SU-DHL-6 (cell line): Measurements from ENCODE around the gene OSCP1.

Experiments
- H2AFZ ChIP-seq: fragments of 200-600 bp; sonication (generic); 2 replicates; pipeline ENCODE4 v1.6.1; 2014; ENCODE audit warnings: low read depth, mild to moderate bottlenecking, moderate library complexity, mixed read lengths, antibody characterized with exemption, low read length; ENCODE audit not compliant: severe bottlenecking
- H3F3A ChIP-seq: fragments of 200-600 bp; shearing (Covaris generic); 2 replicates; pipeline ENCODE4 v1.6.0; 2016; ENCODE audit warnings: antibody characterized with exemption, mild to moderate bottlenecking; ENCODE audit not compliant: insufficient read depth
- H3K27ac ChIP-seq: fragments of 200-600 bp; sonication (generic); 2 replicates; pipeline ENCODE4 v1.5.1; 2016; ENCODE audit warnings: low read depth, mild to moderate bottlenecking, low read length, moderate library complexity, mixed read lengths
- H3K27me3 ChIP-seq: fragments of 200-600 bp; sonication (generic), shearing (Covaris generic); 2 replicates; pipeline ENCODE4 v1.6.0; 2014; ENCODE audit warnings: mild to moderate bottlenecking, low read length
- H3K36me3 ChIP-seq: fragments of 200-600 bp; sonication (generic); 2 replicates; pipeline ENCODE4 v1.6.1; 2014; ENCODE audit warnings: mild to moderate bottlenecking, low read length, mixed read lengths
- H3K4me2 ChIP-seq: fragments of 300-600, 200-600 bp; shearing (Covaris generic), sonication (generic); 2 replicates; pipeline ENCODE4 v1.6.0; 2014; ENCODE audit warnings: low read length, low read depth, mild to moderate bottlenecking; ENCODE audit not compliant: poor library complexity, severe bottlenecking
- H3K4me3 ChIP-seq: fragments of 200-600 bp; sonication (generic); 2 replicates; pipeline ENCODE4 v1.5.1; 2014; ENCODE audit warnings: antibody characterized with exemption, low read length, mild to moderate bottlenecking, mixed read lengths; ENCODE audit not compliant: insufficient read depth, poor library complexity, severe bottlenecking
- H3K79me2 ChIP-seq: fragments of 200-600 bp; sonication (generic); 2 replicates; pipeline ENCODE4 v1.6.1; 2014; ENCODE audit warnings: mild to moderate bottlenecking, low read length, moderate library complexity; ENCODE audit not compliant: insufficient read depth
- H3K9ac ChIP-seq: fragments of 200-600 bp; sonication (generic); 2 replicates; pipeline ENCODE4 v1.7.0; 2014; ENCODE audit warnings: mild to moderate bottlenecking, low read length
- H3K9me2 ChIP-seq: fragments of 200-600 bp; sonication (generic); replicated peaks from 2 replicates; pipeline ENCODE4 v1.6.1; 2014; ENCODE audit warnings: low read length; ENCODE audit not compliant: insufficient read depth
- H3K9me3 ChIP-seq: fragments of 200-600 bp; sonication (generic); 2 replicates; pipeline ENCODE4 v1.6.1; 2014; ENCODE audit warnings: low read length, mixed read lengths; ENCODE audit not compliant: insufficient read depth
- H4K20me1 ChIP-seq: fragments of 200-600 bp; sonication (generic); 2 replicates; pipeline ENCODE4 v1.6.1; 2014; ENCODE audit warnings: low read depth, mild to moderate bottlenecking, antibody characterized with exemption, low read length, moderate library complexity, mixed read lengths
- CTCF ChIP-seq: fragments of 200-600 bp; sonication (generic); IDR thresholded peaks from one replicate; pipeline ENCODE4 v1.5.1; 2017; ENCODE audit warnings: antibody characterized with exemption, mild to moderate bottlenecking, low read length, moderate library complexity; ENCODE audit not compliant: insufficient read depth, poor library complexity, severe bottlenecking
- EZH2phosphoT487 ChIP-seq: fragments of 200-600 bp; sonication (generic), shearing (Covaris generic); conservative IDR thresholded peaks from 2 replicates; pipeline ENCODE4 v1.6.1; 2018; ENCODE audit warnings: mild to moderate bottlenecking, antibody characterized with exemption, low read length, moderate library complexity, mixed read lengths

OSCP1 gene

GRCh38 chr1:36420836-36421317 lies 29.4 kb downstream of the OSCP1 start:
- H3F3A ChIP-seq, result no peaks in the 10 kb centered on the region
- H3K36me3 ChIP-seq, result no peaks in the 10 kb centered on the region
- H3K9me3 ChIP-seq, result no peaks in the 10 kb centered on the region
- H2AFZ ChIP-seq, result peak overlapping the region; percentile 66
- no peak overlapping the region for H3K4me2 ChIP-seq
- TF ChIP-seq EZH2phosphoT487, result no peak
- TF ChIP-seq CTCF, result peak; percentile 80
- H3K4me3 ChIP-seq, result no peak overlapping the region
- no peak overlapping the region for H3K9ac ChIP-seq
- no peaks in the 10 kb centered on the region for H3K9me2 ChIP-seq
- no peaks in the 10 kb centered on the region for H3K79me2 ChIP-seq
- no peak overlapping the region for H3K27ac ChIP-seq
- no peaks in the 10 kb centered on the region for H4K20me1 ChIP-seq
- no peaks in the 10 kb centered on the region for H3K27me3 ChIP-seq

GRCh38 chr1:36420409-36420808 lies 29.8 kb downstream of the OSCP1 start:
- Histone ChIP-seq H3K27ac (no peak overlapping the region), H3K79me2 (no peaks in the 10 kb centered on the region), H3K9ac (no peak overlapping the region), H3F3A (no peaks in the 10 kb centered on the region), H3K27me3 (no peaks in the 10 kb centered on the region), H4K20me1 (no peaks in the 10 kb centered on the region), H2AFZ (peak overlapping the region; percentile 66), H3K4me2 (no peak overlapping the region), H3K36me3 (no peaks in the 10 kb centered on the region), H3K4me3 (no peak overlapping the region), H3K9me2 (no peaks in the 10 kb centered on the region), H3K9me3 (no peaks in the 10 kb centered on the region)
- TF ChIP-seq EZH2phosphoT487 (no peak), CTCF (no peak)

GRCh38 chr1:36419569-36419968 lies 30.7 kb downstream of the OSCP1 start:
- no peaks in the 10 kb centered on the region for H3K9me3 ChIP-seq
- TF ChIP-seq EZH2phosphoT487 (no peak), CTCF (no peak)
- no peaks in the 10 kb centered on the region for H3F3A ChIP-seq
- no peaks in the 10 kb centered on the region for H3K36me3 ChIP-seq
- H2AFZ ChIP-seq, result no peak overlapping the region
- H3K79me2 ChIP-seq, result no peaks in the 10 kb centered on the region
- H3K4me2 ChIP-seq, result no peak overlapping the region
- H3K27me3 ChIP-seq, result no peaks in the 10 kb centered on the region
- no peaks in the 10 kb centered on the region for H4K20me1 ChIP-seq
- no peak overlapping the region for H3K27ac ChIP-seq
- H3K9ac ChIP-seq, result no peak overlapping the region
- H3K4me3 ChIP-seq, result no peak overlapping the region
- no peaks in the 10 kb centered on the region for H3K9me2 ChIP-seq
